Fibroblast of gingiva (primary cell): ENCODE data around the gene RSPH10B2.
"Not testable (repeated sequence)": the region's sequence is repeated elsewhere in the genome, so short reads cannot be mapped to it uniquely, and the experiment has no call there.

Experiments
- DNase-seq: peaks from one replicate; pipeline ENCODE4 v3.0.0-alpha.2; 2011; ENCODE audit warnings: low read depth

Gene RSPH10B2

DNA sequence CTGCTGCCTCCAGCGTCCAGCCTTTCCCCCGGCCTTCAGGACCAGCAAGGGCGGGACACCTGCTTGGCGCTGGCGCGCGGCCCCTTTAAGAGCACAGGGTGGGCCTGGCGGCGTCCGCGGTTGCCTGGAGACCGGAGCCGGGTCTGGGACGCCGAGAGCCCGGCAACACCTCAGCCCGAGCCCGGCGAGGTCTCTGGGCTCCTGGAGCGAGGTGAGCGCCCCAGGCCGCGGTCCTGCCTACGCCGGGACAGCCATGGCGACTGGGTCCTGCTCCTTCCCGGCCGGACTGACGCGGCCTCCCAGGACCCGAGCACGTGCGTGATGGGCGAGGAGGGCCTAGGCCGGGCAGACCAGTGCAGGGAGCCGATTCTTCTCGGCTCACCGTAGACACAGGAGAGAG is at the start of gene RSPH10B2:
Gene RSPH10B2, plus strand, starts transcription at position 140 of the 400 bp plus-strand sequence. CDS start 3,575 bp downstream, outside the sequence.
- not testable (repeated sequence) for DNase-seq

DNA sequence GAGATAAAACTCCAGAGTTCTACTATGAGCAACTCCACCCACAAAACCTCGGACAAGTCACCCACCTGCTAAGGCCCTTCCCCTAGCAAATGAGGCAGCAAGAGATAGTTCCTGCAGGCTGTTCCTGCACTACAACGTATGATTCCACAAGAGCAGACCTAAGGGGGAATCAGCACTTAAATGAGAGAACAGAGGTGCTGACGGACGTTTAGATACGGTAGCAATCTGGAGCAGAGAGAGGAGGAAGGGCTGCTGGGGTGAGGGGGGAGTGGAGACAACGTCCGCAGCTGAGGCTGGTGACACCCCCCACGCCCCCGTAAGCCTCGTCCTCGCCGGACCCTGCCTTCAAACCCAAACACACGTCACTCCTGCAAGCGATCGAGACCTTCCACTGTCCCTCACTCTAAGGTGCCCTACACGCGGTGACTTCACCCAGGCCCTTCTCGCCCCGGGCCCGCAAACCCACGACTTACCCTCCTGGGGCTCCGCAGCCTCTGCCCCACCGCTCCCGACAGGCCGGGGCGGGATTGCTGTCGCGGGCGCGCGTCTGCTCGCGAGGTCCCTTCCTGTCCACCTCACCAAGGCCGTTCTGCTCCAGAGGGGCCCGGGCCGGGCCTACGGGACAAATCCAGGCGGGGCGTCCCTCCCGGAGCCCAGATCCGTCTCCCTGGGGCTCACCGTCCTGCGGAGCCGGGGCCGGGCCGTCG is 47.8 kb upstream of the RSPH10B2 start:
- DNase-seq, result peak; percentile 36

DNA sequence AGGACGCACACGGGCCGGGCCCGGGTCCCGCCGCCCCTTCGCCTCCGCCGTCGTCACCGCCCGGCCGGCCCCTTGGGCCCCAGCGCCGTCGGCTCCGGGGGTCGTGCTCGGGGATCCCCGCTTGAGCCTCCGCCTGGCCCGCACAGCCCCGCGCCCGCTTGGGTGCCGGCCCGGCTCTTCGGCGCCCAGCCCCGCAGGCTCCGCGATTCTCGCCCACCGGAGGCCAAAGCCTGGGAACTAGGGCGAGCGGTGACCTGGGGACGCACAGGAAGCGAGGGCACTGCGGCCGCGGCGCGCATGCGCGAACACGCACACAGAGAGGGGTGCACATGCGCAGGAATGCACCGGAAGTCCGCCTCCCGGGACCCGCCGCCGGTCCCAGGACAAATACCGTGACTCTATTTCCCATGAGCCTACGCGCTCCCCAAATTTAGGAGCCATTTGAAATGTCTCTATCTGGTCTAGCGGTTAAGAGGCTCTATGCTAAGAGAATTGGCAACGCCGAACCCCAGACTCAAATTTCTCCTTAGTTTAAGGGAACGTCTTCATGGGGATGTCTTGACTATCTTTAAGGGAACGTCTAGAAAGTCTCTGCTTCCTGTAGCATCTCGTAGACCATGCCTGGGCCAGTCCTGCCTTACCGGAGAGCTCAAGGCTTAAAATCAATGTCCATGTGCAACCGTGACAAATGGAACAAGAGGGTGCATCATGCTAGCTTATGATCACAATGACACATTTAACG is 47.1 kb upstream of the RSPH10B2 start, which contains the start of gene ZNF12:
Gene ZNF12, minus strand, starts transcription at position 282 of the 742 bp plus-strand sequence. CDS start 1,774 bp downstream, outside the sequence.
- peak; percentile 96 for DNase-seq

DNA sequence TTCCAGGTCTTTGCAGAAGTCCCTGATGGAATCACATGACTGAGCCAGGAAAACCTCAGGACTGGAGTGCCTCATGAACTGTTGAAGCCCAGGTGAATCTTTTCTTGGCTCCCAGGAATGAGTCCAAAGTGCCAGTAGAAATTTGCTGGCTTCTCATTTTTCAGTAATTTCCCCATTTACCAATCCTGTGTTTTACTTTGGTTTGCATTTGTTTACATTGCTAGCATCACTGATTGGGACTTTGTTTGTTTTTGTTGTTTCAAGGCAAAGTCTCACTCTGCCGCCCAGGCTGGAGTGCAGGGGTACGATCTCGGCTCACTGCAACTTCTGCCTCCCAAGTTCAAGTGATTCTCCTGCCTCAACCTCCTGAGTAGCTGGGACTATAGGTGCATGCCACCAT is 45.6 kb upstream of the RSPH10B2 start:
- no peak for DNase-seq

DNA sequence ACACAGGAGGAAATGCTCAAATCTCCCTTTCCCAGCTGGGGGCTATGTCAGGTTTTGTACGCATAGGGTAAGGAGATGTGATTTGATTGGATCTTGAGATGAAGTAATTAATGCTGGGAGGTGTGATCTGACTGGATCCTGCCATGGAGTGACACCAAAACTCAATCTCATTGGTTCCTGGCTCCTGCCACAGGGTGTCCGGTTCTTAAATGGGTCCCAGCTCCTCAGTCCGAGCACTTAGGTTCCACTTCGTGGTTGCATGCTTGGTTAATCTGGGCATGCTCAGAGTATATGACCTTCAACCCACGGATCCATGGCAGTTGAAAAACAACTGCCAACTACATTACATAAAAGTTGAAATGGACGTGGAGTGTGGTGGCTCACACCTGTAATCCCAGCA is 44.1 kb upstream of the RSPH10B2 start:
- no peak for DNase-seq

DNA sequence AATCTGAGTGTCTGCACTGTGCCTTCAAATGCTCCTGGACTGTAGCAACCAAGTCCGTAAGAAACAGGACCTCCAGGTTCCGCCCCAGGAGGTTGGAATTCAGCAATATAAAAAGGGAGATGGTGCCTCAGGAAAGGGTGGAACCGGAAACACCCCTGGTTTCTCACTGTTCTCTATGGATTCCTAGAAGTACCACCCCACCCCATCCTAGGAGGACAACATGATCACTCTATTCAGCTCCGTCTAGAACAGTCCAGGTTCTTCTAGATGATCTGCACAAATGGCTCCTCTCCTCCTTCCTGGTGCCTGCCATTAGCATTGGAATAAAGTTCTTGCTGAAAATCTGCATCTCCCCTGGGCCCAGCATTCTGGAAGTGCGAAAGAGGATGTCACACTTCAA is 39.5 kb upstream of the RSPH10B2 start:
- no peak for DNase-seq

DNA sequence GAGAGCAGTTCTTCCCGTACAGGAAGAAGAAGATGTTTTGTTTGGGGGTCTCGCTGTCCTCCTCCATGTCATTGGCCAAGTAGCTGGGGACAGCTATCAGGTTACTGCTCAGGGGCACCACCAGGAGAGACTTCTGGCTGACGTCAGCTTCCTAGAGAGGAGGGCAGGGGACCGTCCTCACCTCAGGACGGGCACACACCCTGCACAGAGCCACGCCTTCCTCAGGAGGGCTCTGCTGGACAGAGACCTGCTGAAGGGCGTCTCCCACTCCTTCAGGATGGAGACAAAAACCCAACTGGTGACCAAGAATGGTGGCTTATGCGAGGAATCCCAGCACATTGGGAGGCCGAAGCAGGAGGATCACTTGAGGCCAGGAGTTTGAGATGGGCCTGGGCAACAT is 38.0 kb upstream of the RSPH10B2 start:
- not testable (repeated sequence) for DNase-seq

DNA sequence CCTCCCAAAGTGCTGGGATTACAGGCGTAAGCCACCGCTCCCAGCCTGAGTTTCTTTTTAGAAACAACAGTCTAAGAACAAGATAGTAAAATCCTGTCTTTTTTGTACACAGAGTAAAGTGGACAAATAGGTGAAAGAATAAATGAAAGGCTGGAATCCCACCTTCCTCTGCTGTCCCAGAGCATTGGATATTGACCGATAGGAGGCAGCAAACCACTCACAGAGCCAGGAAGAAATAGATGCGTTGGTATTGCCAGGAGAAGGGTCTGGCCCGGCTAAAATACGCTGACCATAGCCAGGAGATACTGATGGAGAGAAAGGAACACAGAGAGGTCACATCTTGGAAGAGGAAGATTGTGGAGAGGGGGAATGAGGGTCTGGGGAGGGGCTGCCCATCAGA is 35.8 kb upstream of the RSPH10B2 start:
- no peak for DNase-seq

DNA sequence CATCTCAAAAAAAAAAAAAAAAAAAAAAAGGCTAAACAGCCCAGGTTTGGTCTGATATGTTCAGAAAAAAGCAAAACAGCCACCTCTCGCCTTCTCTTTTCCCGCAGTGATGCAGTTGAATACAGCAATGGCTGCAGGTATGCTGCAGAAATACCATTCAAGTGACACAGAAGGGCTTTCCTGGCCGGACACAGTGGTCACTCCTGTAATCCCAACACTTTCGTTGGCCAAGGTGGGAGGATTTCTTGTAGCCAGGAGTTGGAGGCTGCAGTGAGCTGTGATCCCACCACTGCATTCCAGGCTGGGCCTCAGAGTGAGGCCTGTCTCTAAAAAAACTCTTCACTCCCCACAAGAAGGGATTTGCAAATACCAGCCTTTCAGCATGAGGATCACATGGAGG is 29.6 kb upstream of the RSPH10B2 start:
- DNase-seq, result not testable (repeated sequence)

DNA sequence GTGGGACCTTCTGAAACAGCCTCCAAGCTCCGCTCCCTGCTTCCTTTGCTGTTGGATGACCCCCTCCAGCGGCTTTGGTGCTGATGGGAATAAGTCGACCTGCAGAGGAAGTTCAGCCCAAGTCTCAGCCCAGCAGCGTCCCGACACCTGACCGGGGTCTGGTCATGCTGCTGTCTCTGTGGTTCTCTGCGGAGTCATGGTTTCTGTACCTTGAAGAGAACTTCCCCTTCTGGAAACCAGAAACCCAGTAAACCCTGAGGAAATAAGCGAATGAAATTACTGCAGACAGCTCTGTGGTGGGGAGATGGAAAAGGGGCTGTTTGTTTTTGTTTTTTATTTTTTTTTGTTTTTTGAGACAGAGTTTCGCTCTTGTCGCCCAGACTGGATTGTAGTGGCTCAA is 28.9 kb upstream of the RSPH10B2 start:
- DNase-seq, result no peak

DNA sequence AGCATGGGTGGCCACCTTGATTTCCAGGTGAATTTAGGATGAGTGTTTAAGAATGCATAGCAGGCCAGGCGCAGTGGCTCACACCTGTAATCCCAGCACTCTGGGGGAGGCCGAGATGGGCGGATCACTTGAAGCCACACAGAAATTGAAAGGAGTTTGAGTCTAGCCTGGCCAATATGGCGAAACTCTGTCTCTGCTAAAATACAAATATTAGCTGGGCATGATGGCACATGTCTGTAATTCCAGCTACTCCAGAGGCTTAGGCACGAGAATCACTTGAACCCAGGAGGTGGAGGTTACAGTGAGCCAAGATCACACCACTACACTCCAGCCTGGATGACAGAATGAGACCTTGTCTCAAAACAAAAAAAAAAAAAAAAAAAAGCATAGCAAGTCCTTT is 27.6 kb upstream of the RSPH10B2 start:
- not testable (repeated sequence) for DNase-seq

DNA sequence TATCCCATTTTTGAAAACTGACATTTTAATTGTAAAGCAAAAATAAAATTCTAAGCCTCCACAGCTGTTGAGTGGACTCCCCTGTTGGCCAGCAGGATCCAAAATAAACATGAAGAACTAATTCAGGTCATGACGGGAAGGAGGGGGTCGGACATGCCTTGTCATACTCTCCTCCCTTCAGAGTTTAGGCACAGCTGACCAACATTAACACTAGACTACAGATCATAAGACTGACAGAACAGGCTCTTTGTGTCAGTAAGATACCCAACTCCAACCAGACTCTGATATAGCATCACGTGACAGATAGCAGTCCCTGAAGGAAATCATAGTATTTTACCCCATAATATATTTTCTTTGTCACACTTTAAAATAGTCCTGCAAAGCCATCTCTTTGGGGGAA is 26.2 kb upstream of the RSPH10B2 start:
- DNase-seq, result no peak

DNA sequence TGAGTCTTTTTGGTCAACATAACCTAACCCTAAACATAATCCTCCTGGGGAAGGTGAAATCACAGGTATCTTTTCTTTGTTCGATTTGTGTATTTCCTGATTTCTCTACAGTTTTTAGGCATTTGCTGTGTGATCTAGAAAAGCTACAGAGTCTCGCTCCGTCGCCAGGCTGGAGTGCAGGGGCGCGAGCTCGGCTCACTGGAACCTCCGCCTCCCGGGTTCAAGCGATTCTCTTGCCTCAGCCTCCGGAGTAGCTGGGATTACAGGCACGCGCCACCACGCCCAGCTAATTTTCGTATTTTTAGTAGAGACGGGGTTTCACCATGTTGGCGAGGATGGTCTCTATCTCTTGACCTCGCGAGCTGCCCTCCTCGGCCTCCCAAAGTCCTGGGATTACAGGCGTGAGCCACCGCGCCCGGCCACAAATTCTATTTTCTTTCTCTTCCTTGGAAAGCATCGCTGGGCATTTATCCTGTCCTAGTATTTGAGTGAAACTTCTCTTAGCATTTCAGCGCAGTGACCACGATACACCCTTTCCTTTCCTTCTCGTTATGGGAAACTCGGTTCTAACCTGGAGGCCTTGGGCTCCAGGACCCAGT is 24.9 kb upstream of the RSPH10B2 start:
- DNase-seq, result not testable (repeated sequence)

DNA sequence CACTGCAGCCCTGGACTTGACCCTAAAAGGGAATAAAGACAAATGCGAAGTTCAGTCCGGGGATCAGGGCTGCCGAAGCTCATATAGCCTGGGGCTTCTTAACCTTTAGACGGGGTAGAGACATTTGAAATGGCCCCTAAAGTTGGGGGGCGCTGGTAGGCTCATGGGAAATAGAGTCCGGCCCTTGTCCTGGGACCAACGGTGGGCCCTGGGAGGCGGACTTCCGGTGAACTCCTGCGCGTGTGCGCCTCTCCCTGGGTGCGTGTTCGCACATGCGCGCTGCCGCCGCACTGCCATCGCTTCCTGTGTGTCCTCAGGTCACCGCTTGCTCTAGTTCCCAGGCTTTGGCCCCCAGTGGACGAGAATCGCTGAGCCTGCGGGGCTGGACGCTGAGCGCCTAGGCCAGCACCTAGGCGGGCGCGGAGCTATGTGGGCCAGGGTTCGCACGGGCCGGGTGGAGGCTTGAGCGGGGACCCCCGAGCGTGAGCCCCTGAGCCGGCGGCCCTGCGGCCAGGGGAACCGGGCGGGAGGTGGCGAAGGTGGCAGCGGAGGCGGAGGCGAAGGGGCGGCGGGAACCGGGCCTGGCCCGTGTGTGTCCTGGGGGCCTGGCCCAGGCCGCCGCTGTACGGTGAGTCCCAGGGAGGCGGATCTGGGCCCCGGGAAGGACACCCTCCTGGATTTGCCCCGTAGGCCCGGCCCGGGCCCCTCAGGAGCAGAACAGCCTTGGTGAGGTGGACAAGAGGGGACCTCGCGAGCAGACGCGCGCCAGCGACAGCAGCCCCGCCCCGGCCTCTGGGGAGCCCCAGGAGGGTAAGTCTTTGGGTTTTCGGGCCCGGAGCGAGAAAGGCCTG is 24.2 kb upstream of the RSPH10B2 start:
- DNase-seq, result peak; percentile 96

DNA sequence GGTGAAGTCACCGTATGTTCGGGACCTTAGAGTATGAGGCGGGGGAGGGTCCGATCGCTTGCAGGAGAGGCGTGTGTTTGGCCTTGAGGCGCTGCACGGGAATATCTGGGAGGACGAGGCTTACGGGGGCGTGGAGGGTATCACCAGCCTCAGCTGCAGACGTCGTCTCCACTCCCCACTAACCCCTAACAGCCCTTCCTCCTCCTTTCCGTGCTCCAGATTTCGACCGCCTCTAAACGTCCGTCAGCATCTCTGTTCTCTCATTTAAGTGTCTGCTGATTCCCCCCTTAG is 23.6 kb upstream of the RSPH10B2 start:
- DNase-seq, result no peak

DNA sequence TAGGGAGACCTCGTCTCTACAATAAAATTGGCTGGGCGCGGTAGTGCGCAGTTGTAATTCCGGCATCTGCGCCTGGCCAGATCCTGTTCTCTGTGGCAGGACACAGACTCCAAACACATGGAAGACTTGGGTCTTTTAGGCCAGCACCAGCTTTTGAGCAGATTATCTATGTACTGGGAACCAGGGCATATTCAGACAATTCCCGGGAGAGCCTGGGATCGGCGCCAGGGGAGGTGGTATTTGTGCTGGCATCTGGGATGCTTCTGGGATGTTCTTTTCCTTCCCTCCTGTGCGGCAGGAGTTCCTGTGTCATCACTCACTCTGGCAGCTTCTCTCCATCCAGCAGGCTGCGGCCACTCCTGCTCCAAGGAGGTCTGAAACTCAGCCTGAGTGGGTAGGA is 15.5 kb upstream of the RSPH10B2 start:
- not testable (repeated sequence) for DNase-seq

DNA sequence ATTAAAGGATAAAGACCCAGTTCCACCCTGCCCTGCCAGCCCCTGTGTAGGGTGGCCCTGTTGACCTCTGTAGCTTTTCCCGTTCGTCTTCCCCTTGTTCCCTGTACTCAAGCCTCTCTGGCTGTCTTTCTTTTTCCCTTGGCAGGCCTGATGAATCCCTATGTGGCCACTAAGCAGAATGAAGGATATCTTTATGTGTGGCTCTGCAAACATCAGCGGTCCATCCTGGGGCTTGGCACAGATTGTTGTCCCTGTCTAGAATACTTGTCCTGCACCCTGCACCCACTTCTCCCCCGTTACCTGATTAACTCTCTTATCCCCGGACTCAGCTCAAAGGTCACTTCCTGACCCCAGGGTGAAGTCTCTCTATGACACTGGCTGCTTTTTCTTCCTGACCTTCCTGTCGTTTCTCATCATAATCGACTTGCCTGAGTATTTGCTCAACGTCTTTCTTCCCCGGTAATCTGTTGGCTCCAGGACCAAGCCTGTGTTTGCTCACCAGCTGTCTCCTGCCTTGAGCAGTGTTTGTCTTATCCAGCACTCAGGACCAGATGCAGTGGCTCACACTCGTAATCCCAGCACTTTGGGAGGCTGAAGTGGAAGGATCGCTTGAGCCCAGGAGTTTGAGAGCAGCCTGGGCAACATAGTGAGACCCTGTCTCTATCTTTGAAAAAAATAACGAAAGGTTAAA is 9.3 kb upstream of the RSPH10B2 start:
- not testable (repeated sequence) for DNase-seq

DNA sequence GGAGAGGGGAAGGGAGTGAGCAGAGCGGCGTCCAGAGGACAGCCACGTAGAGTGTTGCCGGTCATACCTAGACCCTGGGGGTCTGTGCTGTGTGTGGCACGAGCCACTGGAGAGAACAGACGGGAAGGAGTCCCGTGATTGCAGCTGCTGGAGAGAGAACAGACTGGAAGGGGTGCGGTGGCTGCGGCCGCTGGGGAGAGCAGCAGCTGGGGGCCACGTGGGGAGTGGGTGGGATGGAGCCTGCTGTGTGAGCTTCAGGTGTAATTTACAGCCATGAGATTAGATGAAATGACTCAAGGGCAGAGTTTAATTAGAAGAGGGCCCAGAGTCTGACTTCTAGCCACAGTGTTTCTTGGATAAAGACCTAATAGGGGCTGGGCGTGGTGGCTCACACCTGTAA is 4.6 kb upstream of the RSPH10B2 start:
- DNase-seq, result not testable (repeated sequence)

DNA sequence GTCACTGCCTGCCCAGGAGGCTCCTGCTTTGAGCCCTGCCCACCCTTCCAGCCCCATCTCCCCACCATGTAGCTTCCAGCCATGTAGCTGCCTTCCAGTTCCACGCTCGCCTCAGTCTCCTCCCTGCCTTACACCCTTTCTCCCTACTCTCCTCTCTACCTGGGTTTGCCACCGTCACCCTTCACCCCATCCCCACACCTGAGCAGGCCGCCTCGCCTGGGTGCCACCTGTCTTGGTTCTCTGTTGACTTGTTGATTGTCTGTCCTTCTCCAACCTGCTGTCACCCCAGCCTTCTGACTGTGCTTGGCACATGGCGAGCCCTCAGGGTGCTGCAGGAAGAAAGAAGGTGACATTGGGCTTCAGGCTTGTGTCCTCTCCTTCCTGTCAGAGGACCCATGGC is 3.7 kb upstream of the RSPH10B2 start:
- DNase-seq, result not testable (repeated sequence)

DNA sequence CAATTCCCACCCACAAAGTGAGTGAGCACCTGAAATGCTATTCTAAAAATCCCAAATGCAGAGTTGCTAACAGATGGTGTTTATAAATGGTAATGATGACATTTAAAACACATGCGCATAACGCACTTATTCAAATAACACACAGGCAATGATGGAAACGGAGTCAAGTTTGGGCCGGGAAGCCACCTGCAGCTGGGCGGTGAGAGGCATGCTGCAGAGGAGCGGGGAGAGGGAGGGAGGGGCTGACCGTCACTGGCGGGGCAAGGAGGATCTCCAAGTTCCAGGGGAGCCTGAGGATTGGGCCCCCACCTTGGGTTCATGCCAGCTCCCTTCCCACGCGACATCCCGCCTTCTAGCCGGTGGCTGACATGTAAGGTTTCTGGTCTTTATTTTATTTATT is 7.3 kb downstream of the RSPH10B2 start:
- not testable (repeated sequence) for DNase-seq

DNA sequence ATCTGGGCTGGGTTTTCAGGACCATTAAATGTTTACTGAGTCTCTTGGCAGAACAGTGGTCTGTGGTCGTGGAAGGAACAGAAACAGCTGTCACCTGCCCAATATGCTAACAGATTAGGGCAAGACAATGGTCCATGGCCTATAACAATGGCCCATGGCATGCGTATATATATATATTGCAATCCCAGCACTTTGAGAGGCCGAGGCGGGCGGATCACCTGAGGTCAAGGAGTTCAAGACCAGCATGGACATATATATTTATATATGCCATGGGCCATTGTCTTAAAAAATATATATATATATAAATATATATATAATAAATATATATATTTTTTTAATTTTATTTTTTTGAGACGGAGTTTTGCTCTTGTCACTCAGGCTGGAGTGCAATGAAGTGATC is 27.7 kb downstream of the RSPH10B2 start:
- DNase-seq, result peak; percentile 0

DNA sequence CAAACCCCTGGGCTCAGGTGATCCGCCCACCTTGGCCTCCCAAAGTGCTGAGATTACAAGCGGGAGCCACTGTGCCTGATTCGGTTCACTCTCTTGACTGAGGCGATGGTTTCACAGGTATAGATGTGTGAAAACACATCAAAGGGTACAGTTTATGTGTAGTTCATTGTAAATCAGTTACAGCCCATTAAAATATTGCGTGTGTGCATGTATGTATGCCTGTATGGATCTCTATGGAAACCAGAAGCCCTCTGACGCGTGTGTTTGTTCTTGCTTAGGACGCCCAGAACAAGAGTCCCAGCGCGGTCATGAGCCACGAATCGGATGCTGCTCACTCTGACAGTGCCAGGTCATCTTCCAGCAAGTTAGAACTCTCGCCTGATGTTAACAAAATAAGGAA is 35.5 kb downstream of the RSPH10B2 start:
- not testable (repeated sequence) for DNase-seq
